HepG2 (cell line): ENCODE results near the gene FSCN2. TPM values are rescaled to one million over a fixed set of nuclear protein-coding genes. Genes with fewer than 3 reads are reported as not detected.
A peak's percentile ranks its signal among the peaks of the same experiment; 100 is the strongest.

ENCODE experiments used
- ARNT2 ChIP-seq: sonication (generic); formaldehyde crosslinking; IDR thresholded peaks from 2 replicates; pipeline ENCODE4 v1.8.0; 2022; ENCODE audit warnings: mild to moderate bottlenecking, low read depth, missing genetic modification reagents, moderate library complexity
- ATF7-NPFF ChIP-seq: sonication (generic); formaldehyde crosslinking; IDR thresholded peaks from 2 replicates; pipeline ENCODE4 v1.8.1; 2023; ENCODE audit warnings: mild to moderate bottlenecking, low read depth, missing genetic modification reagents, moderate library complexity
- ELF3 ChIP-seq: IDR thresholded peaks from 2 replicates; pipeline ENCODE4 v1.6.1; 2016; ENCODE audit warnings: missing genetic modification reagents, missing compliant biosample characterization
- KMT2A ChIP-seq: sonication (generic); formaldehyde crosslinking; IDR thresholded peaks from 2 replicates; pipeline ENCODE4 v1.4.0; 2020; ENCODE audit warnings: missing genetic modification reagents
- MEIS2 ChIP-seq: sonication (generic); formaldehyde crosslinking; IDR thresholded peaks from 2 replicates; pipeline ENCODE4 v1.9.0; 2021; ENCODE audit warnings: mild to moderate bottlenecking, missing genetic modification reagents
- NFYB ChIP-seq: sonication (generic); formaldehyde crosslinking; IDR thresholded peaks from 2 replicates; pipeline ENCODE4 v1.4.0; 2020; ENCODE audit warnings: missing genetic modification reagents
- NR2F1 ChIP-seq, 2 experiments: fragments of 450-650 bp in 1 of 2; formaldehyde crosslinking in 1 of 2; IDR thresholded peaks; 2 replicates each; pipeline versions ENCODE4 v1.5.0 to v1.6.1; 2016 to 2020; ENCODE audit warnings: mild to moderate bottlenecking in 1 of 2, missing compliant biosample characterization in 1 of 2, missing genetic modification reagents in 1 of 2, moderate library complexity in 1 of 2
- PHF20 ChIP-seq: sonication (generic); formaldehyde crosslinking; IDR thresholded peaks from 2 replicates; pipeline ENCODE4 v1.5.0; 2020; ENCODE audit warnings: mild to moderate bottlenecking, missing genetic modification reagents
- RCOR2 ChIP-seq: IDR thresholded peaks from 2 replicates; pipeline ENCODE4 v1.6.1; 2016; ENCODE audit warnings: missing biosample characterization, missing genetic modification reagents
- RELA ChIP-seq: sonication (generic); formaldehyde crosslinking; IDR thresholded peaks from 2 replicates; pipeline ENCODE4 v1.4.0; 2020; ENCODE audit warnings: missing genetic modification reagents
- THYN1 ChIP-seq: sonication (generic); formaldehyde crosslinking; IDR thresholded peaks from 2 replicates; pipeline ENCODE4 v1.8.1; 2023; ENCODE audit warnings: low read depth, mild to moderate bottlenecking, moderate library complexity, missing genetic modification reagents, borderline replicate concordance
- YEATS4 ChIP-seq: sonication (generic); formaldehyde crosslinking; IDR thresholded peaks from 2 replicates; pipeline ENCODE4 v1.4.0; 2020; ENCODE audit warnings: missing genetic modification reagents, borderline replicate concordance
- ZFX ChIP-seq: sonication (generic); formaldehyde crosslinking; IDR thresholded peaks from 2 replicates; pipeline ENCODE4 v1.4.0; 2020; ENCODE audit warnings: mild to moderate bottlenecking, low read depth, missing genetic modification reagents, moderate library complexity
- ZNF101 ChIP-seq: sonication (generic); formaldehyde crosslinking; IDR thresholded peaks from 2 replicates; pipeline ENCODE4 v1.4.0; 2020; ENCODE audit warnings: mild to moderate bottlenecking, low read depth, missing genetic modification reagents, borderline replicate concordance
- ZNF441 ChIP-seq: sonication (generic); formaldehyde crosslinking; IDR thresholded peaks from 2 replicates; pipeline ENCODE4 v1.7.0; 2021; ENCODE audit warnings: missing genetic modification reagents, borderline replicate concordance
- ZNF501 ChIP-seq: sonication (generic); formaldehyde crosslinking; IDR thresholded peaks from 2 replicates; pipeline ENCODE4 v1.5.1; 2020; ENCODE audit warnings: mild to moderate bottlenecking, moderate library complexity, missing genetic modification reagents
- ZNF674 ChIP-seq: sonication (generic); formaldehyde crosslinking; IDR thresholded peaks from 2 replicates; pipeline ENCODE4 v1.5.0; 2020; ENCODE audit warnings: low read depth, mild to moderate bottlenecking, missing genetic modification reagents
- ZNF761 ChIP-seq: sonication (generic); formaldehyde crosslinking; conservative IDR thresholded peaks from 2 replicates; pipeline ENCODE4 v1.4.0; 2020; ENCODE audit warnings: mild to moderate bottlenecking, missing genetic modification reagents
- ZNF768 ChIP-seq: sonication (generic); formaldehyde crosslinking; IDR thresholded peaks from 2 replicates; pipeline ENCODE4 v1.4.0; 2020; ENCODE audit warnings: missing genetic modification reagents
- ZNF879 ChIP-seq: sonication (generic); formaldehyde crosslinking; IDR thresholded peaks from 2 replicates; pipeline ENCODE4 v1.8.1; 2023; ENCODE audit warnings: missing genetic modification reagents
- ZSCAN9 ChIP-seq: IDR thresholded peaks from 2 replicates; pipeline ENCODE4 v1.6.1; 2016; ENCODE audit warnings: borderline replicate concordance
- polyA plus RNA-seq, 8 experiments: library from polyadenylated mRNA; depleted of rRNA in 3 of 8; stranded (reverse) in 7 of 8; unstranded in 1 of 8; fragments of >200 nt; fragmentation: Illumina TruSeq in 4 of 8; extraction: Trizol in 4 of 8; gene quantifications; 2 replicates each; pipeline versions ENCODE4 v1.2.1 to v1.2.3, GENCODE V29; 2011 to 2016; ENCODE audit warnings: low read depth in 4 of 8, missing spikeins in 1 of 8, mixed read lengths in 1 of 8; ENCODE audit not compliant: insufficient read depth in 1 of 8
- total RNA-seq, 5 experiments: library from RNA; depleted of rRNA; stranded (reverse); fragments of >200 nt; fragmentation: Illumina TruSeq; extraction: Trizol; gene quantifications; 2 replicates each; pipeline ENCODE4 v1.2.3, GENCODE V29; 2016; ENCODE audit warnings: low read depth in 1 of 5
- TF ChIP-seq, protein P1 (sequence below), 2 experiments: IDR thresholded peaks; 2 replicates each; pipeline ENCODE4 v1.6.1; 2011 to 2012; ENCODE audit warnings: low read length in 2 of 2, borderline replicate concordance in 1 of 2, low read depth in 1 of 2, mild to moderate bottlenecking in 1 of 2, moderate library complexity in 1 of 2
- TF ChIP-seq, protein P2 (sequence below): sonication (generic); formaldehyde crosslinking; IDR thresholded peaks from 2 replicates; pipeline ENCODE4 v1.5.0; 2020; ENCODE audit warnings: missing genetic modification reagents, mild to moderate bottlenecking, borderline replicate concordance

FSCN2 gene
- total and polyA plus RNA-seq, 2 of the 13 experiments (the other 11 are each of a cell fraction or from before 2014, with no cell fraction given) = 0.09 TPM; not detected in 1

DNA sequence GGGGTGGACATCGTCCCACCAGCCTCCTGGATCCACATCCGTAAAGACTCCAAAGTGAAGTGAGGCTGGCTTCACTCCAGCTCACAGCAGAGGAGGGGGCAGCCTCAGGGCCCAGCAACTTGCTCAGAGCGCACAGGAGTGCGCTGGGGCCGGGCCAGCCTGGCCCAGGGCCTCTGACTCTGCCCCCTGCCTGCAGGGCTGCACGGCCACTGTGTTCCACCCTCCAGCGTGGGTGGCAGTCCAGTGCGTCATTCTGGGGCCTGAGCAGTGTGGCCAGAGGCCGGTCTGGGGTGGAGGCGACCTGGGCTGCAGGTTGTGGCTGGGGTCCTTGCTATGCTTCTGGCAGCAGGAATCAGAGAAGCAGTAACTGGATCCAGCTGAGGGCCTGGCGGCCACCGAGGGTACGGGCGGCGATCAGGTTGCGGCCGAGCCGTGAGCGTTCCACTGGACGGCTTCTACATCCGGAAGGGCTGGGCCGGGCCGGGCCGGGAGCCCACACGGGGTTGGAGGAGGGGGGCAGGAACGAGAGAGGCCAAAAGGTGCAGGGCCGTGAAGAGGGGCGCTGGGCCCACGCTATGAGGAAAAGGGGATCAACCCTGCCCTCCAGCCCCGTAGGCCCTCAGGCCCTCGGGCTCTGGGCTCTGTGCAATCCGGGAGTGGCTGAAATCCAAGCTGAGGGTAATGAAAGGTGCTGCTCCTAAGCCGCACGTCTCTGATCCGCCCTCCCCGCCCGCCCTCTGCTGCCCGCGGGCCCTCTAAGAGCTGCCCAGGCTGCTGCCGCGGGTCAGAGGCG is at the start of gene FSCN2 (continued):
- TF ChIP-seq, protein P1, sequence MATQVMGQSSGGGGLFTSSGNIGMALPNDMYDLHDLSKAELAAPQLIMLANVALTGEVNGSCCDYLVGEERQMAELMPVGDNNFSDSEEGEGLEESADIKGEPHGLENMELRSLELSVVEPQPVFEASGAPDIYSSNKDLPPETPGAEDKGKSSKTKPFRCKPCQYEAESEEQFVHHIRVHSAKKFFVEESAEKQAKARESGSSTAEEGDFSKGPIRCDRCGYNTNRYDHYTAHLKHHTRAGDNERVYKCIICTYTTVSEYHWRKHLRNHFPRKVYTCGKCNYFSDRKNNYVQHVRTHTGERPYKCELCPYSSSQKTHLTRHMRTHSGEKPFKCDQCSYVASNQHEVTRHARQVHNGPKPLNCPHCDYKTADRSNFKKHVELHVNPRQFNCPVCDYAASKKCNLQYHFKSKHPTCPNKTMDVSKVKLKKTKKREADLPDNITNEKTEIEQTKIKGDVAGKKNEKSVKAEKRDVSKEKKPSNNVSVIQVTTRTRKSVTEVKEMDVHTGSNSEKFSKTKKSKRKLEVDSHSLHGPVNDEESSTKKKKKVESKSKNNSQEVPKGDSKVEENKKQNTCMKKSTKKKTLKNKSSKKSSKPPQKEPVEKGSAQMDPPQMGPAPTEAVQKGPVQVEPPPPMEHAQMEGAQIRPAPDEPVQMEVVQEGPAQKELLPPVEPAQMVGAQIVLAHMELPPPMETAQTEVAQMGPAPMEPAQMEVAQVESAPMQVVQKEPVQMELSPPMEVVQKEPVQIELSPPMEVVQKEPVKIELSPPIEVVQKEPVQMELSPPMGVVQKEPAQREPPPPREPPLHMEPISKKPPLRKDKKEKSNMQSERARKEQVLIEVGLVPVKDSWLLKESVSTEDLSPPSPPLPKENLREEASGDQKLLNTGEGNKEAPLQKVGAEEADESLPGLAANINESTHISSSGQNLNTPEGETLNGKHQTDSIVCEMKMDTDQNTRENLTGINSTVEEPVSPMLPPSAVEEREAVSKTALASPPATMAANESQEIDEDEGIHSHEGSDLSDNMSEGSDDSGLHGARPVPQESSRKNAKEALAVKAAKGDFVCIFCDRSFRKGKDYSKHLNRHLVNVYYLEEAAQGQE (IDR thresholded peaks at IDR 0.05; ENCODE audit: borderline replicate concordance in 1 of 2, low read depth in 1 of 2, low read length in 2 of 2) = no peak
- TF ChIP-seq PHF20 (CRISPR knock-in tag) = no peak
- no peak for TF ChIP-seq MEIS2 (CRISPR knock-in tag)
- TF ChIP-seq THYN1 (CRISPR knock-in tag) = no peak
- no peak for TF ChIP-seq KMT2A (CRISPR knock-in tag)
- no peak for TF ChIP-seq RCOR2 (CRISPR knock-in tag)
- TF ChIP-seq ZFX (CRISPR knock-in tag) = 0 out of 2 replicates have a peak, but pooled peaks have one; percentile 19
- TF ChIP-seq RELA = no peak
- TF ChIP-seq ZSCAN9 (CRISPR knock-in tag) = no peak
- TF ChIP-seq ARNT2 (CRISPR knock-in tag) = no peak
- TF ChIP-seq ATF7-NPFF = no peak
- TF ChIP-seq ZNF761 (CRISPR knock-in tag) = no peak
- TF ChIP-seq ZNF501 (CRISPR knock-in tag) = no peak
- TF ChIP-seq NFYB (CRISPR knock-in tag) = 0 out of 2 replicates have a peak, but pooled peaks have one; percentile 13
- TF ChIP-seq ZNF674 = no peak
- no peak for TF ChIP-seq ZNF879
- TF ChIP-seq, protein P2, sequence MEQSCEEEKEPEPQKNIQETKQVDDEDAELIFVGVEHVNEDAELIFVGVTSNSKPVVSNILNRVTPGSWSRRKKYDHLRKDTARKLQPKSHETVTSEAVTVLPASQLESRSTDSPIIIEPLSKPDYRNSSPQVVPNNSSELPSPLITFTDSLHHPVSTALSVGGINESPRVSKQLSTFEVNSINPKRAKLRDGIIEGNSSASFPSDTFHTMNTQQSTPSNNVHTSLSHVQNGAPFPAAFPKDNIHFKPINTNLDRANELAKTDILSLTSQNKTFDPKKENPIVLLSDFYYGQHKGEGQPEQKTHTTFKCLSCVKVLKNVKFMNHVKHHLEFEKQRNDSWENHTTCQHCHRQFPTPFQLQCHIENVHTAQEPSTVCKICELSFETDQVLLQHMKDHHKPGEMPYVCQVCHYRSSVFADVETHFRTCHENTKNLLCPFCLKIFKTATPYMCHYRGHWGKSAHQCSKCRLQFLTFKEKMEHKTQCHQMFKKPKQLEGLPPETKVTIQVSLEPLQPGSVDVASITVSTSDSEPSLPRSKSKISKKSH (CRISPR knock-in tag) = no peak
- TF ChIP-seq NR2F1 (CRISPR knock-in tag; IDR thresholded peaks at IDR 0.05) = no peak
- TF ChIP-seq ZNF441 (CRISPR knock-in tag) = no peak
- TF ChIP-seq YEATS4 = no peak
- TF ChIP-seq ZNF101 (CRISPR knock-in tag) = no peak
- no peak for TF ChIP-seq ELF3 (CRISPR knock-in tag)
- TF ChIP-seq ZNF768 (CRISPR knock-in tag) = 0 out of 2 replicates have a peak, but pooled peaks have one; percentile 23
